Breast epithelium (tissue), 3 donors: ENCODE measurements around the gene RUNX3.

Experiments used
- POLR2A ChIP-seq: fragments of 450-650 bp; IDR thresholded peaks from one replicate; pipeline ENCODE4 v1.6.1; 2016; ENCODE audit warnings: antibody characterized with exemption, mild to moderate bottlenecking, moderate library complexity
- POLR2AphosphoS5 ChIP-seq, 3 donors: sonication (generic); formaldehyde crosslinking; IDR thresholded peaks; one replicate each; pipeline ENCODE4 v1.6.1; 2017; ENCODE audit warnings: antibody characterized with exemption in 3 of 3
- TF ChIP-seq, protein P1 (sequence below), 3 donors: fragments of 450-650 bp; IDR thresholded peaks; one replicate each; pipeline ENCODE4 v1.5.1; 2016 to 2017; ENCODE audit warnings: antibody characterized with exemption in 3 of 3, mild to moderate bottlenecking in 3 of 3, moderate library complexity in 3 of 3

DNA sequence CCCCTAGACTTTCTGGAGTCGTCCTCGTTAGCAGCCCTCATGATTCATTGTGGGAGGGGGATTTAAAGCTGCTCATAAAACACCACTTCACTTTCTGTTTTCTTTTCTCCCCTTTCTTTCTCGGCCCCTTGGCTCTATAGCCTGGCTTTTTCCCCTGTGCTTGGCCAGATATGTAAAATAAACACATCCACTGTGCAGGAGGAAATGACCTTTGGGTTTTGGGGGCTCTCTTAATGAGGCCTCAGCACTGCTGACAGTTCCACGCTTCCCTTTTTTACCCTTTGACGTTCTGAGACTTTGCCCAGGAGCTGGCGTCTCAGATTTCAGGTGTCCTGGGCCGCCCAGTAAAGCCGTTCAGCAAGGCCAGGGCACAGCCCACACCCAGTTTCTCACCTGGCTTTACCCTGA, 65.7 kb downstream of the RUNX3 start:
- TF ChIP-seq POLR2A (no peak), POLR2AphosphoS5 (IDR thresholded peaks at IDR 0.05) (no peak)
- TF ChIP-seq, protein P1, sequence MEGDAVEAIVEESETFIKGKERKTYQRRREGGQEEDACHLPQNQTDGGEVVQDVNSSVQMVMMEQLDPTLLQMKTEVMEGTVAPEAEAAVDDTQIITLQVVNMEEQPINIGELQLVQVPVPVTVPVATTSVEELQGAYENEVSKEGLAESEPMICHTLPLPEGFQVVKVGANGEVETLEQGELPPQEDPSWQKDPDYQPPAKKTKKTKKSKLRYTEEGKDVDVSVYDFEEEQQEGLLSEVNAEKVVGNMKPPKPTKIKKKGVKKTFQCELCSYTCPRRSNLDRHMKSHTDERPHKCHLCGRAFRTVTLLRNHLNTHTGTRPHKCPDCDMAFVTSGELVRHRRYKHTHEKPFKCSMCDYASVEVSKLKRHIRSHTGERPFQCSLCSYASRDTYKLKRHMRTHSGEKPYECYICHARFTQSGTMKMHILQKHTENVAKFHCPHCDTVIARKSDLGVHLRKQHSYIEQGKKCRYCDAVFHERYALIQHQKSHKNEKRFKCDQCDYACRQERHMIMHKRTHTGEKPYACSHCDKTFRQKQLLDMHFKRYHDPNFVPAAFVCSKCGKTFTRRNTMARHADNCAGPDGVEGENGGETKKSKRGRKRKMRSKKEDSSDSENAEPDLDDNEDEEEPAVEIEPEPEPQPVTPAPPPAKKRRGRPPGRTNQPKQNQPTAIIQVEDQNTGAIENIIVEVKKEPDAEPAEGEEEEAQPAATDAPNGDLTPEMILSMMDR (IDR thresholded peaks at IDR 0.05): no peak
